ENCODE data around the gene KYNU.

- TF ChIP-seq CTCF (conservative IDR thresholded peaks at IDR 0.05) (no peak), EZH2 (IDR thresholded peaks at IDR 0.05; ENCODE audit: low read depth) (no peak)
Observed at GRCh38 chr2:142880279-142880678, 2.8 kb downstream of the KYNU start.

Data from PC-9 (cell line).